Left lung (tissue), 10 donors: Measurements from ENCODE around the gene BCORL1. TPM values are rescaled to one million over a fixed set of nuclear protein-coding genes. Genes with fewer than 3 reads are reported as not detected.

Experiments used
- ATAC-seq: fragments of 200-7000 bp; cut with Tn5 transposase; one replicate; pipeline ENCODE4 v1.9.1; 2020; ENCODE audit warnings: moderate library complexity
- DNase-seq, 4 donors: peaks; one replicate each; pipeline ENCODE4 v3.0.0-alpha.2; 2013 to 2020
- H3K27ac ChIP-seq, 2 donors: fragments of 200-600 bp; sonication (generic) in 1 of 2; one replicate each; pipeline versions ENCODE4 v1.5.0 to v1.8.0; 2020 to 2021
- H3K27me3 ChIP-seq, 2 donors: fragments of 200-600 bp; sonication (generic) in 1 of 2; one replicate each; pipeline versions ENCODE4 v1.5.0 to v1.8.0; 2020 to 2021
- H3K36me3 ChIP-seq, 2 donors: fragments of 200-600 bp; sonication (generic) in 1 of 2; one replicate each; pipeline versions ENCODE4 v1.5.0 to v1.8.0; 2020 to 2021
- H3K4me1 ChIP-seq, 2 donors: fragments of 200-600 bp; one replicate each; pipeline ENCODE4 v1.8.0; 2021
- H3K4me3 ChIP-seq, 2 donors: fragments of 200-600 bp; sonication (generic) in 1 of 2; one replicate each; pipeline versions ENCODE4 v1.5.0 to v1.8.0; 2020 to 2021; ENCODE audit warnings: mild to moderate bottlenecking in 1 of 2
- H3K9me3 ChIP-seq, 2 donors: fragments of 200-600 bp; sonication (generic) in 1 of 2; one replicate each; pipeline versions ENCODE4 v1.5.0 to v1.8.0; 2020 to 2021
- intact Hi-C, 2 donors: fragments of 100-400 bp; cut with DNase I; formaldehyde crosslinking; loops; one replicate each; pipeline versions ENCODE4 v1.11.2 to v1.14.2; 2022
- polyA plus RNA-seq, 6 donors: library from polyadenylated mRNA; unstranded; fragments of 120-200 nt; gene quantifications; one replicate each; pipeline ENCODE4 v1.2.1, GENCODE V29; 2013; ENCODE audit not compliant: insufficient read length in 6 of 6
- total RNA-seq, 2 donors: library from RNA; stranded (reverse); fragmentation: NEBNext Ultra II Directional; extraction: Animal tissue kit (Norgen Biotek cat#: 25700); gene quantifications; one replicate each; pipeline ENCODE4 v1.2.1, GENCODE V29; 2021
- TF ChIP-seq, protein P1 (sequence below), 2 donors: fragments of 200-600 bp; sonication (generic) in 1 of 2; IDR thresholded peaks; one replicate each; pipeline versions ENCODE4 v1.5.0 to v1.8.0; 2021; ENCODE audit warnings: antibody characterized with exemption in 2 of 2
- donor health status: DM: no; HTN: yes; CAD: no.
- donor health status: DM: no; HTN: no; CAD: no.

Gene BCORL1
- total and polyA plus RNA-seq, 8 donors, result 12.1 to 20.7 (median 18.8) TPM

DNA sequence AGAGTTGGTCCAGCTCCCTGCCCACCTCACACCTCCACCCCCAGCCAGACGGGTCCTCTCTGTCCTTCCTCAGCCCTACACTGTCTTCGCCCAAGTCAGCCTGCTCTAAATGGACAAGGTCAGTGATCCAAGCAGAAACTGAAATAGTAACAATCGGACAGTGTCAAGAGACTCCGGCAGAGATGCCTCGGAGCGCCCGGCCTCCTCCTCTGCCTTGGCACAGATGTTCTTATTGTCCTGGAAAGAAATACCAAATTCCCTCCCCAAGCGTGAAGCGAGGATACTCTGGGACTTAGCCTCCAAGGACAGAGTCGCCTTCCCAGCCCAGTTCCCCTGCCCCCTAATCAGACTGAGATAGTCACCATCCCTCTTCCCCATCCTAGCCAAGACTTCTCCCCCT is 48.0 kb upstream of the BCORL1 start:
- H3K36me3 ChIP-seq, result no peaks in the 10 kb centered on the region
- H3K27me3 ChIP-seq, result no peaks in the 10 kb centered on the region
- H3K9me3 ChIP-seq, result no peaks in the 10 kb centered on the region
- TF ChIP-seq, protein P1, sequence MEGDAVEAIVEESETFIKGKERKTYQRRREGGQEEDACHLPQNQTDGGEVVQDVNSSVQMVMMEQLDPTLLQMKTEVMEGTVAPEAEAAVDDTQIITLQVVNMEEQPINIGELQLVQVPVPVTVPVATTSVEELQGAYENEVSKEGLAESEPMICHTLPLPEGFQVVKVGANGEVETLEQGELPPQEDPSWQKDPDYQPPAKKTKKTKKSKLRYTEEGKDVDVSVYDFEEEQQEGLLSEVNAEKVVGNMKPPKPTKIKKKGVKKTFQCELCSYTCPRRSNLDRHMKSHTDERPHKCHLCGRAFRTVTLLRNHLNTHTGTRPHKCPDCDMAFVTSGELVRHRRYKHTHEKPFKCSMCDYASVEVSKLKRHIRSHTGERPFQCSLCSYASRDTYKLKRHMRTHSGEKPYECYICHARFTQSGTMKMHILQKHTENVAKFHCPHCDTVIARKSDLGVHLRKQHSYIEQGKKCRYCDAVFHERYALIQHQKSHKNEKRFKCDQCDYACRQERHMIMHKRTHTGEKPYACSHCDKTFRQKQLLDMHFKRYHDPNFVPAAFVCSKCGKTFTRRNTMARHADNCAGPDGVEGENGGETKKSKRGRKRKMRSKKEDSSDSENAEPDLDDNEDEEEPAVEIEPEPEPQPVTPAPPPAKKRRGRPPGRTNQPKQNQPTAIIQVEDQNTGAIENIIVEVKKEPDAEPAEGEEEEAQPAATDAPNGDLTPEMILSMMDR (IDR thresholded peaks at IDR 0.05), result no peak
- DNase-seq (no peak), ATAC-seq (no peak)
- no peak overlapping the region for H3K27ac ChIP-seq
- H3K4me3 ChIP-seq, result no peak overlapping the region
- H3K4me1 ChIP-seq, result no peaks in the 10 kb centered on the region
- intact Hi-C loops, result no loop called here

DNA sequence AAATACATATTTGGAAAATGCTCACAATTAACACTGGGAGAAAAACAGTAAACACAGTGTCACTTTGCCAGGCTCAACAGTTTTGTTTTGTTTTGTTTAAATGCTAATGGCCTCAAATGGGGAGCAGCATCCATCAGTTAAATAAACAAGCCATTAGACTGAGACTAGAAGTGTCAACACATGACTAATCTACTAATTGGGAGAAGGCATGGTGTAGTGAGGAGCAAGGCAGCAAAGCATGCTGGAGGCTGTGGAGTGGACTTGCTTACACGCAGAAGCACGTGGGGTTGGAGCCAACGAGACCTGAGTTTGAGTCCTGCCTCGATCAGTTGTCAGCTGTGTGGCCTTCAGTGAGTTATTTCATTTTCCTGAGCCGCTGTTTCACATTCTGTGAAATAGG is 47.5 kb upstream of the BCORL1 start:
- TF ChIP-seq, protein P1 (IDR thresholded peaks at IDR 0.05), result no peak
- H3K4me3 ChIP-seq, result no peak overlapping the region
- H3K36me3 ChIP-seq, result no peaks in the 10 kb centered on the region
- no peaks in the 10 kb centered on the region for H3K9me3 ChIP-seq
- intact Hi-C loops, result no loop called here
- no peak for ATAC-seq
- no peak overlapping the region for H3K27ac ChIP-seq
- H3K4me1 ChIP-seq, result no peaks in the 10 kb centered on the region
- no peak for DNase-seq
- no peaks in the 10 kb centered on the region for H3K27me3 ChIP-seq

DNA sequence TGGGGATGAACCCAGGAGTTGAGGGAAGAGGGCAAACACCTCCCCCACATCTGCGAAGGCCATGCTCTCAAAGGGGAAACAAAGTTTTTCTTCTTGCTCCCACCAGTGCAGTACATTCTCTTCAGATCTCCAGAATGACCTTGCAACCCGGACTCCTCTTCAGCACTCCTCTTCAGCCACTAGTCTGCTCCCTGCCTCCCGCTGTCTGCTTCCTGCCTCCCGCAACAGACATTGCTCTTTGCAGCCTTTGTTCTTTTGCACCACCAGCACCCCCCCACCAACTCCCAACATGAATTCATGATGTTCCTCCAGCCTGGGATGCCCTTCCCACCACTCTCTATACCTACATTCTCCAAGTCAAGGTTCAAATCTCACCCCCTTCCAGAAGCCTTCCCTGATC is 44.4 kb upstream of the BCORL1 start:
- ATAC-seq, result no peak
- Histone ChIP-seq H3K4me1 (no peaks in the 10 kb centered on the region), H3K27ac (no peak overlapping the region), H3K9me3 (no peaks in the 10 kb centered on the region), H3K27me3 (no peaks in the 10 kb centered on the region), H3K4me3 (no peak overlapping the region), H3K36me3 (no peaks in the 10 kb centered on the region)
- TF ChIP-seq, protein P1 (IDR thresholded peaks at IDR 0.05), result no peak
- intact Hi-C loops, result no loop called here
- DNase-seq, result no peak

DNA sequence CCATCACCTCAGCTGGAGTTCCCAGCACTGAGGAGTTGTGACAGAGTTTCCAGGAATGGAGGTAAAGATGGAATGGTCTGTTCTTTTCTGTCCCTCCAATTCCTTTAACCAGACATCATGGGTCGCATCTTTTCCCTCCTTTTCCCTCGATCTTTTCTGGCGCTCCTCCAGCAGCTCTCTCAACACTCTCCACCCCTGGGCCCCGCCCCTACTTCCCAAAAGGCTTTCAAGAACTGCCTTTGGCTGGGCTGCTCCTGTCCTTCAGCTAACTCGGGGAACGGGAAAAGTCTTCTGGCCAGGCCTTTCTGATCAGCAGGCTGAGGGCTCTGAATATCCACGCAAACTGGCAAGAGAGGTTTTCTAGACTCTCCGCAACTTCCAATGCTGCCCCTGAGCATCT is 42.4 kb upstream of the BCORL1 start:
- H3K4me1 ChIP-seq, result no peaks in the 10 kb centered on the region
- TF ChIP-seq, protein P1 (IDR thresholded peaks at IDR 0.05), result no peak
- no peaks in the 10 kb centered on the region for H3K36me3 ChIP-seq
- H3K9me3 ChIP-seq, result no peaks in the 10 kb centered on the region
- ATAC-seq (no peak), DNase-seq (peak in 1 of 4 donors; percentile 22)
- no peak overlapping the region for H3K4me3 ChIP-seq
- intact Hi-C loops, result no loop called here
- H3K27me3 ChIP-seq, result no peaks in the 10 kb centered on the region
- no peak overlapping the region for H3K27ac ChIP-seq

DNA sequence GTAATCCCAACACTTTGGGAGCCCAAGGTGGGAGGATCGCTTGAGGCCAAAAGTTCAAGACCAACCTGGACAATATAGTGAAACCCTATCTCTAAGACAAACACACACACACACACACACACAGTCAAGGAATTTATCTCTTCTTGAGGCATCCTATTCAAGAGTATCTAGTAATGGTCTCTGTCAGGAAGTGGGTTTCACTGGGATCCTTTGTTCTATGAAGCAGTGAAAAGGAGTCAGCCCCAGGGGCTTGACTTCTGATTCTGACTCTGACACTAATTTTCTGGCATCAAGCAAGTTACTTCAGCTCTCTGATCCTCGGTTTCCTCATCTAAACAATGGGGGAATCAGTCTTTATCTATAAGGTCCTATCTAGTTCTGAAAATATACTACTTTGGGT is 41.7 kb upstream of the BCORL1 start:
- no peaks in the 10 kb centered on the region for H3K27me3 ChIP-seq
- no peaks in the 10 kb centered on the region for H3K9me3 ChIP-seq
- no peak for DNase-seq
- H3K36me3 ChIP-seq, result no peaks in the 10 kb centered on the region
- ATAC-seq, result no peak
- H3K4me1 ChIP-seq, result no peaks in the 10 kb centered on the region
- H3K27ac ChIP-seq, result no peak overlapping the region
- intact Hi-C loops, result no loop called here
- no peak overlapping the region for H3K4me3 ChIP-seq
- TF ChIP-seq, protein P1 (IDR thresholded peaks at IDR 0.05), result no peak
